Measurements from ENCODE around the gene MARS1. TPM values are rescaled to one million over a fixed set of nuclear protein-coding genes. Genes with fewer than 3 reads are reported as not detected.
"Not testable (repeated sequence)": the region's sequence is repeated elsewhere in the genome, so short reads cannot be mapped to it uniquely, and the experiment has no call there.

MARS1 gene
- total and polyA plus RNA-seq, 2 experiments from 2014 or later, result 266 to 351 TPM

GRCh38 chr12:57512665-57513064 is 24.8 kb downstream of the MARS1 start (continued):
- TF ChIP-seq EZH2 (IDR thresholded peaks at IDR 0.05; ENCODE audit: low read depth, unreplicated experiment) (no peak), CREB1 (CRISPR knock-in tag; IDR thresholded peaks at IDR 0.05; ENCODE audit: low read depth) (no peak), EZH2phosphoT487 (IDR thresholded peaks at IDR 0.05; ENCODE audit: unreplicated experiment) (no peak), ETS1 (IDR thresholded peaks at IDR 0.05) (no peak), JUNB (IDR thresholded peaks at IDR 0.05; ENCODE audit: unreplicated experiment) (no peak)

GRCh38 chr12:57513266-57513665 is 25.4 kb downstream of the MARS1 start:
- Histone ChIP-seq H3K9me2 (ENCODE audit: insufficient read depth) (no peaks in the 10 kb centered on the region), H3K4me1 (ENCODE audit: insufficient read depth) (peaks cover 4% of the 10 kb centered on the region), H4K20me1 (replicated peaks; ENCODE audit: insufficient read depth) (peaks cover 41% of the 10 kb centered on the region), H3K4me2 (no peak overlapping the region), H3K36me3 (ENCODE audit: insufficient read depth) (peaks cover 93% of the 10 kb centered on the region), H3K4me3 (no peak overlapping the region), H3K79me2 (replicated peaks; ENCODE audit: insufficient read depth) (peaks cover 29% of the 10 kb centered on the region), H3K27ac (ENCODE audit: low read depth) (no peak overlapping the region), H3F3A (replicated peaks; ENCODE audit: low read depth) (peaks cover 61% of the 10 kb centered on the region), H3K27me3 (ENCODE audit: insufficient read depth) (no peaks in the 10 kb centered on the region), H2AFZ (no peak overlapping the region)
- Mint-ChIP-seq H3K4me1 (peaks cover 11% of the 10 kb centered on the region), H3K27me3 (ENCODE audit: insufficient read depth, low read depth, poor library complexity) (peaks cover 19% of the 10 kb centered on the region), H3K9me3 (no peaks in the 10 kb centered on the region; the same call in 1 of the 3 replicates), H3K4me3 (no peak overlapping the region), H3K36me3 (ENCODE audit: low read depth) (peaks cover 95% of the 10 kb centered on the region), H3K27ac (no peak overlapping the region)
- no peak for ATAC-seq
- TF ChIP-seq EZH2phosphoT487 (IDR thresholded peaks at IDR 0.05; ENCODE audit: unreplicated experiment), result no peak
- TF ChIP-seq NANOG (IDR thresholded peaks at IDR 0.05; ENCODE audit: borderline replicate concordance), result no peak
- no peak for TF ChIP-seq REST (IDR thresholded peaks at IDR 0.05; ENCODE audit: unreplicated experiment)
- no peak for TF ChIP-seq CTCF (conservative IDR thresholded peaks at IDR 0.05; ENCODE audit: low read depth in 2 of 2)
- no peak for TF ChIP-seq STAT1 (IDR thresholded peaks at IDR 0.05; ENCODE audit: unreplicated experiment)
- DNase-seq (ENCODE audit: low spot score), result no peak

GRCh38 chr12:57513677-57514076 is 25.8 kb downstream of the MARS1 start:
- H2AFZ ChIP-seq; H3K27ac ChIP-seq (ENCODE audit: low read depth); H3K27me3 ChIP-seq (ENCODE audit: insufficient read depth); H3K27ac Mint-ChIP-seq; H3K4me2 ChIP-seq; H3K9me2 ChIP-seq (ENCODE audit: insufficient read depth); H3K4me1 ChIP-seq (ENCODE audit: insufficient read depth); H3K4me3 ChIP-seq; H3K4me3 Mint-ChIP-seq; H3K9me3 Mint-ChIP-seq; DNase-seq (ENCODE audit: low spot score); ATAC-seq: not testable (repeated sequence)
- peaks cover 34% of the 10 kb centered on the region for H3K79me2 ChIP-seq (replicated peaks; ENCODE audit: insufficient read depth)
- peaks cover 45% of the 10 kb centered on the region for H4K20me1 ChIP-seq (replicated peaks; ENCODE audit: insufficient read depth)
- Mint-ChIP-seq H3K36me3 (ENCODE audit: low read depth) (peaks cover 95% of the 10 kb centered on the region), H3K27me3 (ENCODE audit: insufficient read depth, low read depth, poor library complexity) (peaks cover 14% of the 10 kb centered on the region), H3K4me1 (peaks cover 14% of the 10 kb centered on the region)
- peaks cover 66% of the 10 kb centered on the region for H3F3A ChIP-seq (replicated peaks; ENCODE audit: low read depth)
- H3K36me3 ChIP-seq (ENCODE audit: insufficient read depth), result peaks cover 89% of the 10 kb centered on the region

- Histone ChIP-seq H4K20me1 (replicated peaks; ENCODE audit: insufficient read depth) (peaks cover 49% of the 10 kb centered on the region), H3F3A (replicated peaks; ENCODE audit: low read depth) (peaks cover 71% of the 10 kb centered on the region), H3K36me3 (ENCODE audit: insufficient read depth) (peaks cover 83% of the 10 kb centered on the region), H3K4me1 (ENCODE audit: insufficient read depth) (peaks cover 14% of the 10 kb centered on the region), H3K79me2 (replicated peaks; ENCODE audit: insufficient read depth) (peaks cover 39% of the 10 kb centered on the region)
- H3K27me3 ChIP-seq (ENCODE audit: insufficient read depth); H3K27ac Mint-ChIP-seq; H3K9me3 Mint-ChIP-seq; H2AFZ ChIP-seq; H3K9me2 ChIP-seq (ENCODE audit: insufficient read depth); H3K27ac ChIP-seq (ENCODE audit: low read depth); H3K4me3 Mint-ChIP-seq; H3K4me3 ChIP-seq; DNase-seq (ENCODE audit: low spot score); H3K4me2 ChIP-seq; ATAC-seq: not testable (repeated sequence)
- H3K4me1 Mint-ChIP-seq, result peaks cover 19% of the 10 kb centered on the region
- H3K36me3 Mint-ChIP-seq (ENCODE audit: low read depth), result peaks cover 95% of the 10 kb centered on the region
- H3K27me3 Mint-ChIP-seq (ENCODE audit: insufficient read depth, low read depth, poor library complexity), result peaks cover 14% of the 10 kb centered on the region
Observed at GRCh38 chr12:57514246-57514645, 26.4 kb downstream of the MARS1 start.

All from GM23338 (cell line).